Right ventricle myocardium superior (tissue), 1 donor: ENCODE measurements around the gene RBM19. TPM values are rescaled to one million over a fixed set of nuclear protein-coding genes. Genes with fewer than 3 reads are reported as not detected.
"Not testable (repeated sequence)": the region's sequence is repeated elsewhere in the genome, so short reads cannot be mapped to it uniquely, and the experiment has no call there.

ENCODE experiments used
- ATAC-seq: fragments of 200-7000 bp; cut with Tn5 transposase; one replicate; pipeline ENCODE4 v1.9.1; 2020; ENCODE audit warnings: mild to moderate bottlenecking; ENCODE audit not compliant: poor library complexity
- DNase-seq: peaks from one replicate; pipeline ENCODE4 v3.0.0-alpha.2; 2020
- intact Hi-C: fragments of 100-400 bp; cut with DNase I; formaldehyde crosslinking; loops from one replicate; pipeline ENCODE4 v1.11.2; 2022
- total RNA-seq: library from RNA; stranded (reverse); fragmentation: NEBNext Ultra II Directional; extraction: Animal tissue kit (Norgen Biotek cat#: 25700); gene quantifications from one replicate; pipeline ENCODE4 v1.2.1, GENCODE V29; 2021
- donor health status: DM: no; HTN: yes; CAD: no; lungs with severe emphysema.

Gene RBM19
- total RNA-seq, 1 donor from 2014 or later = 17.2 TPM

GRCh38 chr12:113914176-113914575, 51.9 kb downstream of the RBM19 start:
- ATAC-seq (no peak), DNase-seq (no peak)
- intact Hi-C loops = loop anchor here (10.0 kb wide), 1 partner anchor 599 kb away; no protein-coding TSS in a partner anchor

GRCh38 chr12:113912760-113913329, 53.3 kb downstream of the RBM19 start:
- ATAC-seq (peak; percentile 74), DNase-seq (peak; percentile 72)
- intact Hi-C loops = loop anchor here (2.0 to 10.0 kb wide), 2 partner anchors 450 to 598 kb away; no protein-coding TSS in a partner anchor

GRCh38 chr12:113911971-113912759, 54.0 kb downstream of the RBM19 start:
- DNase-seq (no peak), ATAC-seq (no peak)
- intact Hi-C loops = loop anchor here (2.0 to 10.0 kb wide), 2 partner anchors 449 to 597 kb away; no protein-coding TSS in a partner anchor

- DNase-seq (no peak), ATAC-seq (no peak)
- intact Hi-C loops = loop anchor here (10.0 kb wide), 1 partner anchor 596 kb away; no protein-coding TSS in a partner anchor
Observed at GRCh38 chr12:113910751-113911272, 55.3 kb downstream of the RBM19 start.

- ATAC-seq = no peak
- intact Hi-C loops = loop anchor here (10.0 kb wide), 1 partner anchor 595 kb away; no protein-coding TSS in a partner anchor
- DNase-seq = no peak
Observed at GRCh38 chr12:113909776-113910420, 56.2 kb downstream of the RBM19 start.

GRCh38 chr12:113908584-113909100, 57.5 kb downstream of the RBM19 start:
- ATAC-seq (no peak), DNase-seq (no peak)
- intact Hi-C loops = no loop called here

- intact Hi-C loops = no loop called here
- no peak for DNase-seq
- no peak for ATAC-seq
Observed at GRCh38 chr12:113907446-113908180, 58.5 kb downstream of the RBM19 start.

- ATAC-seq = no peak
- intact Hi-C loops = no loop called here
- no peak for DNase-seq
Observed at GRCh38 chr12:113906411-113907200, 59.5 kb downstream of the RBM19 start.

GRCh38 chr12:113905829-113906228, 60.3 kb downstream of the RBM19 start:
- ATAC-seq (no peak), DNase-seq (no peak)
- intact Hi-C loops = no loop called here

- no peak for ATAC-seq
- intact Hi-C loops = no loop called here
- DNase-seq = no peak
Observed at GRCh38 chr12:113903381-113903863, 62.7 kb downstream of the RBM19 start.

- ATAC-seq, intact Hi-C loops, DNase-seq: not testable (repeated sequence)
Observed at GRCh38 chr12:113901319-113901718, 64.8 kb downstream of the RBM19 start.

- intact Hi-C loops = no loop called here
- ATAC-seq (peak; percentile 52), DNase-seq (no peak)
Observed at GRCh38 chr12:113900716-113901115, 65.4 kb downstream of the RBM19 start.

- ATAC-seq = no peak
Observed at GRCh38 chr12:113899561-113900471, 66.3 kb downstream of the RBM19 start.

GRCh38 chr12:113899042-113899560, 67.0 kb downstream of the RBM19 start:
- DNase-seq = no peak
- no peak for ATAC-seq
- intact Hi-C loops = no loop called here

More at GRCh38 chr12:113899561-113900471, 66.3 kb downstream of the RBM19 start:
- intact Hi-C loops = no loop called here
- DNase-seq = no peak

- no peak for ATAC-seq
- no peak for DNase-seq
- intact Hi-C loops = no loop called here
Observed at GRCh38 chr12:113898466-113898865, 67.7 kb downstream of the RBM19 start.

GRCh38 chr12:113897406-113897805, 68.7 kb downstream of the RBM19 start:
- intact Hi-C loops = no loop called here
- no peak for DNase-seq
- no peak for ATAC-seq
